K562 treated with DMSO at 1 percent for 24 hours (cell line): ENCODE data around the gene LCMT1. TPM values are rescaled to one million over a fixed set of nuclear protein-coding genes. Genes with fewer than 3 reads are reported as not detected.

Experiments
- total RNA-seq: library from RNA; unstranded; fragments of 300-600 nt; gene quantifications from 2 replicates; pipeline ENCODE4 v1.2.3, GENCODE V29; 2022; ENCODE audit warnings: low read depth; ENCODE audit not compliant: insufficient read depth

Gene LCMT1
- total RNA-seq = 49.2 and 58.4 TPM in 2 replicates

GRCh38 chr16:25111403-25112166, at the start of gene LCMT1:
LCMT1 (plus strand) TSS chr16:25111742; CDS start chr16:25111884, 142 bp downstream.

Other genes starting within 250 kb of the LCMT1 start
- 31.9 and 35.5 TPM in 2 replicates for gene ARHGAP17, start 96.4 kb upstream of the LCMT1 start, total RNA-seq
- gene AQP8, start 105.2 kb downstream of the LCMT1 start, total RNA-seq = not detected in 2 replicates
- 4.1 and 5.5 TPM in 2 replicates for gene ZKSCAN2, start 146.1 kb downstream of the LCMT1 start, total RNA-seq